CD4-positive, alpha-beta memory T cell (primary cell): ENCODE results near the gene PCSK6. TPM values are rescaled to one million over a fixed set of nuclear protein-coding genes. Genes with fewer than 3 reads are reported as not detected.

Experiments
- CTCF ChIA-PET: fragments of 350-600 bp; sonication (Branson Sonifier 250); formaldehyde crosslinking; loops from one replicate; lab custom pipeline; 2021; ENCODE audit warnings: inconsistent platforms; ENCODE audit not compliant: partially characterized antibody; lab: Charles Lee
- POLR2A ChIA-PET: fragments of 350-600 bp; sonication (Branson Sonifier 250); formaldehyde crosslinking; loops from one replicate; lab custom pipeline; 2021; ENCODE audit not compliant: partially characterized antibody; lab: Charles Lee
- DNase-seq, 5 donors: peaks; one replicate each; pipeline versions ENCODE4 v3.0.0 to v3.0.0-alpha.2; 2020 to 2022; ENCODE audit warnings: mixed read lengths in 1 of 5
- H3K27ac ChIP-seq: one replicate; pipeline ENCODE4 v1.7.0; 2013; ENCODE audit warnings: low read depth, low read length
- H3K27me3 ChIP-seq: 2 replicates; pipeline ENCODE4 v1.7.0; 2013; ENCODE audit warnings: mild to moderate bottlenecking, low read length, moderate library complexity; ENCODE audit not compliant: insufficient read depth
- H3K36me3 ChIP-seq: 2 replicates; pipeline ENCODE4 v1.7.0; 2013; ENCODE audit warnings: mild to moderate bottlenecking, low read length, moderate library complexity; ENCODE audit not compliant: insufficient read depth
- H3K4me1 ChIP-seq: 2 replicates; pipeline ENCODE4 v1.7.0; 2013; ENCODE audit warnings: mild to moderate bottlenecking, low read length, moderate library complexity; ENCODE audit not compliant: insufficient read depth
- H3K4me3 ChIP-seq, 2 donors: one replicate each; pipeline ENCODE4 v1.7.0; 2013; ENCODE audit warnings: low read length in 2 of 2, mild to moderate bottlenecking in 1 of 2
- H3K9me3 ChIP-seq, 2 donors: one replicate each; pipeline ENCODE4 v1.7.0; 2013; ENCODE audit warnings: low read length in 2 of 2, control low read depth in 1 of 2; ENCODE audit not compliant: control insufficient read depth in 1 of 2
- H3K27ac Mint-ChIP-seq, 7 donors: one replicate each; pipeline ENCODE4 v1.8.0; 2020 to 2021; ENCODE audit warnings: mixed read lengths in 7 of 7, mild to moderate bottlenecking in 6 of 7, inconsistent platforms in 3 of 7, moderate library complexity in 3 of 7
- H3K27me3 Mint-ChIP-seq, 2 donors: one replicate each; pipeline ENCODE4 v1.8.0; 2020 to 2021; ENCODE audit warnings: mixed read lengths in 2 of 2
- H3K36me3 Mint-ChIP-seq, 2 donors: one replicate each; pipeline ENCODE4 v1.8.0; 2020 to 2021; ENCODE audit warnings: mixed read lengths in 2 of 2, inconsistent platforms in 1 of 2, mild to moderate bottlenecking in 1 of 2
- H3K4me1 Mint-ChIP-seq, 4 donors: one replicate each; pipeline ENCODE4 v1.8.0; 2020 to 2021; ENCODE audit warnings: mixed read lengths in 4 of 4, mild to moderate bottlenecking in 1 of 4
- H3K4me3 Mint-ChIP-seq, 8 donors: one replicate each; pipeline ENCODE4 v1.8.0; 2020 to 2021; ENCODE audit warnings: mixed read lengths in 8 of 8, mild to moderate bottlenecking in 7 of 8, moderate library complexity in 6 of 8, inconsistent platforms in 3 of 8
- H3K9me3 Mint-ChIP-seq, 8 donors: one replicate each; pipeline ENCODE4 v1.8.0; 2020 to 2021; ENCODE audit warnings: mixed read lengths in 8 of 8, mild to moderate bottlenecking in 5 of 8, inconsistent platforms in 3 of 8, moderate library complexity in 1 of 8
- intact Hi-C: fragments of 100-400 bp; cut with micrococcal nuclease; formaldehyde crosslinking; loops from one replicate; pipeline ENCODE4 v1.15.1; 2023
- polyA plus RNA-seq, 2 donors: library from polyadenylated mRNA; unstranded; fragments of 300-500 nt; fragmentation: Illumina TruSeq; gene quantifications; one replicate each; pipeline ENCODE4 v1.2.3, GENCODE V29; 2021
- total RNA-seq, 2 experiments: library from RNA; stranded (reverse); gene quantifications; one replicate each; pipeline ENCODE4 v1.2.3, GENCODE V29; 2021

Gene PCSK6
- total and polyA plus RNA-seq, 4 experiments from 2014 or later: 0.08 to 0.53 (median 0.32) TPM

DNA sequence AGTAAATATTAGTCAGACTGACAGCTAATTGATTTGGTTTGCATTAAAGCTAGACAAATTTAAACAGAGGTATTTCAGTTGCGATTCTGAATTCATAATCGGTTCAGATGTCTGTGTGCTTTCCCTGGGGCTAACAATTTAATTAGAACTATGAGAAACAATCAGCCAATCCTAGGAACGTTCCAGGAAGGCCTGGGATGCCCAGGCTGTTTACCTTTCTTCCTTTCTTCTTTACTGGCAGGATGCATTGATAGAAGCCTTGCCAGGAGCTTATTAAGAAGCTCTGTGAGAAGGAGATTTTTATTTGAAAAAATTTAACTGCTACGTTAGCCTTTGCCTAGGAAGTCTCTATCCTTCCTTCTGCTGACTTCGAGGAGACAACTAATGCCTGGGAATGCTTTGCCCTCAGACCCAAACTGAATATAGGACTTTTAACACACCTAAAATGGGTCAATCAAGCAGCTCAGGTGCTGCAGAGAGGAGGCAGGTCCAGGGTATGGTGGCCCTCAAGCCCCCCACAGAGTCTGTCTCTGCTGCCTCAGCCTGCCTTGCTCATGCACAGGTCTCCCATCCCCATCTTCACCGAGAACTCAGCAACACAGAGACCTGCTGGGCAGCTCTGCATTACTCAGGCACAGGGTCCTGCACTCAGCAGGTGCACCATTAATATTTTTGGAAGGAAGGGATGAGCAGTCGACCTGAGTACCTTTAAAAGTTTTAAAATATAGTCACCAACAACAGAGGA is 48.5 kb downstream of the PCSK6 start:
- no peak for DNase-seq
- Histone ChIP-seq H3K4me1 (no peaks in the 10 kb centered on the region), H3K36me3 (no peaks in the 10 kb centered on the region), H3K27ac (no peak overlapping the region), H3K9me3 (no peaks in the 10 kb centered on the region), H3K27me3 (no peaks in the 10 kb centered on the region), H3K4me3 (no peak overlapping the region)
- ChIA-PET CTCF (no interaction called here), POLR2A (no interaction called here)
- intact Hi-C loops: no loop called here
- Mint-ChIP-seq H3K9me3 (peaks cover 0 to 8% (median 0%) of the 10 kb centered on the region in 8 donors), H3K27ac (no peak overlapping the region), H3K27me3 (peaks cover 7 to 13% of the 10 kb centered on the region in 2 donors), H3K4me3 (no peak overlapping the region), H3K4me1 (peaks cover 0 to 9% (median 0%) of the 10 kb centered on the region in 4 donors), H3K36me3 (peaks cover 0 to 4% of the 10 kb centered on the region in 2 donors)

DNA sequence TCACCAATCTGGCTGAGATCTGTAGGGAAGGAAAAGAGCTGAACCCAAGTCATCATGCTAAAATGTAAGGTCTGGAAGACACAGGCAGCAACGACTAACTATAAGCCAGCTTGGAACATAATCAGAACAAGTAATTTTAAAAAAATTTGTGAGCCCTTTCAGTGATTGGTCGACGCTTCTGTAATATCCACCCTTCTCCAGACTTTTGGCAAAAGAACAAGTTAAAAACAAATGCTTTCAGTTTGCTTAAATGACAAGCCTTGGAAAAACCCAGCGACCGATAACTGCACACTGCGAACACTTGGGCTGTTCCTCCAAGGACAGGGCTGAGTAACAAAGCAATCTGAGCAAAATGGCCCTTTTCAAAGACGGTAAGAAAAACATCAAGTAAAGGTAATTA is 49.6 kb downstream of the PCSK6 start:
- H3K27ac Mint-ChIP-seq: no peak overlapping the region
- peaks cover 0 to 4% of the 10 kb centered on the region in 2 donors for H3K36me3 Mint-ChIP-seq
- H3K4me1 Mint-ChIP-seq: peaks cover 0 to 9% (median 0%) of the 10 kb centered on the region in 4 donors

GRCh38 chr15:101439285-101439919 is 50.1 kb downstream of the PCSK6 start:
- DNase-seq: no peak
- Histone ChIP-seq H3K4me3 (no peak overlapping the region), H3K9me3 (no peaks in the 10 kb centered on the region), H3K27me3 (no peaks in the 10 kb centered on the region), H3K27ac (no peak overlapping the region), H3K4me1 (no peaks in the 10 kb centered on the region), H3K36me3 (no peaks in the 10 kb centered on the region)
- peaks cover 0 to 4% of the 10 kb centered on the region in 2 donors for H3K36me3 Mint-ChIP-seq
- no peak overlapping the region for H3K4me3 Mint-ChIP-seq
- intact Hi-C loops: no loop called here
- peaks cover 0 to 4% (median 0%) of the 10 kb centered on the region in 8 donors for H3K9me3 Mint-ChIP-seq
- H3K27ac Mint-ChIP-seq: no peak overlapping the region
- POLR2A ChIA-PET: no interaction called here
- peaks cover 0 to 9% (median 0%) of the 10 kb centered on the region in 4 donors for H3K4me1 Mint-ChIP-seq
- H3K27me3 Mint-ChIP-seq: peaks cover 7 to 18% of the 10 kb centered on the region in 2 donors
- CTCF ChIA-PET: no interaction called here

More for the DNA sequence above, 49.6 kb downstream of the PCSK6 start:
- Histone ChIP-seq H3K9me3 (no peaks in the 10 kb centered on the region), H3K4me3 (no peak overlapping the region), H3K27ac (no peak overlapping the region), H3K27me3 (no peaks in the 10 kb centered on the region), H3K36me3 (no peaks in the 10 kb centered on the region), H3K4me1 (no peaks in the 10 kb centered on the region)
- Mint-ChIP-seq H3K27me3 (peaks cover 7 to 13% of the 10 kb centered on the region in 2 donors), H3K4me3 (no peak overlapping the region), H3K9me3 (peaks cover 0 to 4% (median 0%) of the 10 kb centered on the region in 8 donors)
- POLR2A ChIA-PET: no interaction called here
- intact Hi-C loops: no loop called here
- DNase-seq: no peak
- CTCF ChIA-PET: no interaction called here

GRCh38 chr15:101438482-101439284 is 50.8 kb downstream of the PCSK6 start:
- peaks cover 0 to 4% (median 0%) of the 10 kb centered on the region in 8 donors for H3K9me3 Mint-ChIP-seq
- peaks cover 9 to 19% of the 10 kb centered on the region in 2 donors for H3K27me3 Mint-ChIP-seq
- intact Hi-C loops: no loop called here
- no peak overlapping the region for H3K4me3 Mint-ChIP-seq
- no peaks in the 10 kb centered on the region for H3K36me3 ChIP-seq
- ChIA-PET CTCF (no interaction called here), POLR2A (no interaction called here)
- no peak overlapping the region for H3K4me3 ChIP-seq
- no peaks in the 10 kb centered on the region for H3K4me1 ChIP-seq
- no peak overlapping the region for H3K27ac Mint-ChIP-seq
- H3K27ac ChIP-seq: no peak overlapping the region
- peaks cover 0 to 9% (median 0%) of the 10 kb centered on the region in 4 donors for H3K4me1 Mint-ChIP-seq
- no peaks in the 10 kb centered on the region for H3K27me3 ChIP-seq
- DNase-seq: no peak
- H3K9me3 ChIP-seq: no peaks in the 10 kb centered on the region
- peaks cover 0 to 4% of the 10 kb centered on the region in 2 donors for H3K36me3 Mint-ChIP-seq

DNA sequence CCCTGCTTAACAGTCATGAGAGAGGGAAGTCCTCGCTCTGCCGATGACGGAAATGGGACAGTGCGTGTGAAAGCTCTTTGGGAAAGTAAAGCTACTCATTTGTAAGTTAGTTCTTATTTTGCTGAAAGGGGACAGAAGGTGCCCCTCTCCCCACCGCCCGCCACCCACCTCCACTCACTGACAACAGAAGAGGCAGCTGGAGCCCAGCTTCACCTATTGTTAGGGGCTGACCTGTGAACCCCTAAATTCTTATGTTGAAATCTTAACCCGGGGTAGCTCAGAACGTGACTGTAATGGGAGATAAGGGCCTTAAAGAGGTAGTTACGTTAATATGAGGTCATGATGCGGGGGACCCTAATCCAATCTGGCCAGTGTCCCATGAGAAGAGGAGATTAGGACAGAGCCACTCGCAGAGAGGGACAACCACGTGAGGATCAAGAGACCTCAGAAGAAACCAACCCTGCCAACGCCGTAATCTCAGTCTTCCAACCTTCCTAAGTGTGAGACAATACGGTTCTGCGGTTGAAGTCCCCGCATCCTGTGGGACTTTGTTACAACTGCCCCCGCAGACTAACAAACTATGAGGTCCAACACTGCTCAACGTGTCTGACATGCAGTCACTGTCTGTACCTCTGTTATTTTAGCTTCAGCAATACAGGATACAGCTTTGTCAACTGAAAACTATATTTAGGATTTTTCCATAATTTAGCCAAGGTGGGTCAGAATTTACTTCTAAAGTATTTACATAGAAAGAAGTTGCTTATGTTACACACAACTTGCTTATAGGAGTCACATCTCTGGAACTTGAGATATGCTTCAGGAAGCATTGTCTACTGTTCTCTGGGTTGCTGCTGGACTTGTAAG is 51.7 kb downstream of the PCSK6 start:
- peaks cover 0 to 9% (median 0%) of the 10 kb centered on the region in 4 donors for H3K4me1 Mint-ChIP-seq
- no peak for DNase-seq
- H3K27ac Mint-ChIP-seq: no peak overlapping the region
- Histone ChIP-seq H3K4me3 (no peak overlapping the region), H3K36me3 (no peaks in the 10 kb centered on the region), H3K4me1 (no peaks in the 10 kb centered on the region), H3K27ac (no peak overlapping the region), H3K27me3 (no peaks in the 10 kb centered on the region), H3K9me3 (no peaks in the 10 kb centered on the region)
- ChIA-PET CTCF (no interaction called here), POLR2A (no interaction called here)
- H3K9me3 Mint-ChIP-seq: peaks cover 0 to 4% (median 0%) of the 10 kb centered on the region in 8 donors
- H3K27me3 Mint-ChIP-seq: peaks cover 9 to 20% of the 10 kb centered on the region in 2 donors
- intact Hi-C loops: no loop called here
- H3K4me3 Mint-ChIP-seq: no peak overlapping the region
- peaks cover 0 to 4% of the 10 kb centered on the region in 2 donors for H3K36me3 Mint-ChIP-seq

GRCh38 chr15:101437209-101437608 is 52.3 kb downstream of the PCSK6 start:
- ChIA-PET POLR2A (no interaction called here), CTCF (no interaction called here)
- intact Hi-C loops: no loop called here
- peaks cover 0 to 7% (median 0%) of the 10 kb centered on the region in 4 donors for H3K4me1 Mint-ChIP-seq
- H3K9me3 Mint-ChIP-seq: peaks cover 0 to 4% (median 0%) of the 10 kb centered on the region in 8 donors
- Histone ChIP-seq H3K4me1 (no peaks in the 10 kb centered on the region), H3K27me3 (no peaks in the 10 kb centered on the region), H3K4me3 (no peak overlapping the region), H3K36me3 (no peaks in the 10 kb centered on the region), H3K27ac (no peak overlapping the region), H3K9me3 (no peaks in the 10 kb centered on the region)
- H3K36me3 Mint-ChIP-seq: peaks cover 0 to 4% of the 10 kb centered on the region in 2 donors
- H3K4me3 Mint-ChIP-seq: no peak overlapping the region
- DNase-seq: no peak
- H3K27me3 Mint-ChIP-seq: peaks cover 7 to 19% of the 10 kb centered on the region in 2 donors
- H3K27ac Mint-ChIP-seq: no peak overlapping the region
